HEK293T (cell line): ENCODE results near the gene AMIGO1.
A peak's percentile ranks its signal among the peaks of the same experiment; 100 is the strongest.

Experiments
- CTCF ChIA-PET: fragments of 350-600 bp; formaldehyde crosslinking; extraction: SDS; loops from one replicate; lab custom pipeline; 2021; ENCODE audit warnings: antibody characterized with exemption, inconsistent platforms; lab: Yijun Ruan, JAX
- POLR2A ChIA-PET: fragments of 350-600 bp; formaldehyde crosslinking; extraction: SDS; loops from one replicate; lab custom pipeline; 2020; ENCODE audit warnings: antibody characterized with exemption, inconsistent platforms; lab: Yijun Ruan, JAX
- DNase-seq: peaks from one replicate; pipeline ENCODE4 v3.0.0; 2012; ENCODE audit warnings: mixed read lengths; ENCODE audit errors: extremely low spot score
- ARNT ChIP-seq: fragments of 450-650 bp; IDR thresholded peaks from 2 replicates; pipeline ENCODE4 v1.6.1; 2017; ENCODE audit warnings: mild to moderate bottlenecking
- BHLHE40 ChIP-seq: fragments of 450-650 bp; IDR thresholded peaks from 2 replicates; pipeline ENCODE4 v1.6.1; 2016; ENCODE audit warnings: mild to moderate bottlenecking, moderate library complexity, borderline replicate concordance
- CTBP1 ChIP-seq: fragments of 450-650 bp; IDR thresholded peaks from 2 replicates; pipeline ENCODE4 v1.6.1; 2016; ENCODE audit warnings: borderline replicate concordance
- ELF4 ChIP-seq: fragments of 450-650 bp; IDR thresholded peaks from 2 replicates; pipeline ENCODE4 v1.6.1; 2017; ENCODE audit warnings: antibody characterized with exemption
- FOXA1 ChIP-seq: fragments of 450-650 bp; IDR thresholded peaks from 2 replicates; pipeline ENCODE4 v1.6.1; 2016; ENCODE audit warnings: mild to moderate bottlenecking
- FOXK2 ChIP-seq: fragments of 450-650 bp; IDR thresholded peaks from 2 replicates; pipeline ENCODE4 v1.6.1; 2016; ENCODE audit warnings: mild to moderate bottlenecking
- FOXM1 ChIP-seq: fragments of 450-650 bp; IDR thresholded peaks from 2 replicates; pipeline ENCODE4 v1.6.1; 2017; ENCODE audit warnings: mild to moderate bottlenecking, borderline replicate concordance
- HDGF ChIP-seq: fragments of 450-650 bp; IDR thresholded peaks from 2 replicates; pipeline ENCODE4 v1.6.1; 2017; ENCODE audit warnings: antibody characterized with exemption, borderline replicate concordance
- L3MBTL2 ChIP-seq: fragments of 450-650 bp; conservative IDR thresholded peaks from 2 replicates; pipeline ENCODE4 v1.6.1; 2016; ENCODE audit warnings: mild to moderate bottlenecking
- LEF1 ChIP-seq: fragments of 450-650 bp; IDR thresholded peaks from 2 replicates; pipeline ENCODE4 v1.6.1; 2017; ENCODE audit warnings: mild to moderate bottlenecking, borderline replicate concordance
- NFRKB ChIP-seq: fragments of 450-650 bp; IDR thresholded peaks from 2 replicates; pipeline ENCODE4 v1.6.1; 2016; ENCODE audit warnings: mild to moderate bottlenecking, moderate library complexity
- SP1 ChIP-seq: fragments of 450-650 bp; IDR thresholded peaks from 2 replicates; pipeline ENCODE4 v1.6.1; 2017
- SUZ12 ChIP-seq: fragments of 450-650 bp; IDR thresholded peaks from 2 replicates; pipeline ENCODE4 v1.6.1; 2016; ENCODE audit warnings: mild to moderate bottlenecking
- TARDBP ChIP-seq: fragments of 450-650 bp; IDR thresholded peaks from 2 replicates; pipeline ENCODE4 v1.6.1; 2016
- ZNF384 ChIP-seq: fragments of 450-650 bp; IDR thresholded peaks from 2 replicates; pipeline ENCODE4 v1.6.1; 2016
- TF ChIP-seq, protein P1 (sequence below): fragments of 450-650 bp; IDR thresholded peaks from 2 replicates; pipeline ENCODE4 v1.6.1; 2016

Gene AMIGO1

DNA sequence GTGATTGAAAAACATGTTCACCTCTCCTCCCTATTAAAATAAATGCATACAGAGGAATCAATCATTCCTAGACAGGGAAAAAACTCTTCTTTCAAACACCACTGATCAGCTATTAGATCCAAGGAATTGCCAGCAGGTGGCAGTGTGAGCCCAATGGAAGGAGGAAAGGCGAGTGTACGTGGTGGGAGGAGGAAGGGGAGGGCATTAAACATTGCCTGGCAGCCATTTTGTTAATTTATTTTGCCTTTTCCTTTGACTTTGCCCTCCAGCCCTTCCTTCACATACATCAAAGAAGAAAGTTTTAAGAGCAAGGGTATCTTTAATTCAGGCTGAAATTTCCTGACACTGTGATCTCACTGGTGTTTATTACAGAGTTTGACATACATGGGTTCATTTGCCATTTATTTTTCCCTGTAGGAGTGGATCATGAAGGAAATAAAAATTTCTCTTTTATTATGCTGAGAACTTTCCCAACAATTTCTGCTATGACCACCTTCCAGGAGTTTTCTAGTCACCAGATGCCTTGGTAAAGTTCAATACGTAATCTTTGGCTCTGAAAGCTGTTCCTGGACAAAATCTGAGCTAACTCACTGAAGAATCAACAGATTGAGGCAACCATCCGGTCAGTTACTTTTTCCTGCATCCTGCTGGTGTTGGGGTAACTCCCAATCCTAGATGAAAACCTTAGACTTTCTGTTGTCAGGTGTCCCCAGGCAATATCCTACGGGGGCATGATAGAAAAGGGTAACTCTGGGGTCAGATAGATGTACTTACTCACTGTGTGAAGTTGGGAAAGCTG, 37.0 kb upstream of the AMIGO1 start:
- TF ChIP-seq, protein P1, sequence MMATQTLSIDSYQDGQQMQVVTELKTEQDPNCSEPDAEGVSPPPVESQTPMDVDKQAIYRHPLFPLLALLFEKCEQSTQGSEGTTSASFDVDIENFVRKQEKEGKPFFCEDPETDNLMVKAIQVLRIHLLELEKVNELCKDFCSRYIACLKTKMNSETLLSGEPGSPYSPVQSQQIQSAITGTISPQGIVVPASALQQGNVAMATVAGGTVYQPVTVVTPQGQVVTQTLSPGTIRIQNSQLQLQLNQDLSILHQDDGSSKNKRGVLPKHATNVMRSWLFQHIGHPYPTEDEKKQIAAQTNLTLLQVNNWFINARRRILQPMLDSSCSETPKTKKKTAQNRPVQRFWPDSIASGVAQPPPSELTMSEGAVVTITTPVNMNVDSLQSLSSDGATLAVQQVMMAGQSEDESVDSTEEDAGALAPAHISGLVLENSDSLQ: peak; percentile 89
- TF ChIP-seq SUZ12: no peak
- DNase-seq: peak; percentile 93
- CTCF ChIA-PET: interaction anchor here (0.6 to 3.8 kb wide), 20 partner anchors 9 to 438 kb away, joined by 3 to 42 read pairs (median 4); partner anchors contain the start of genes AHCYL1 and GNAT2
- POLR2A ChIA-PET: interaction anchor here (0.6 to 1.9 kb wide), 8 partner anchors 9 to 228 kb away, joined by 3 to 15 read pairs (median 4); partner anchors contain the start of genes AMPD2 and GNAT2

DNA sequence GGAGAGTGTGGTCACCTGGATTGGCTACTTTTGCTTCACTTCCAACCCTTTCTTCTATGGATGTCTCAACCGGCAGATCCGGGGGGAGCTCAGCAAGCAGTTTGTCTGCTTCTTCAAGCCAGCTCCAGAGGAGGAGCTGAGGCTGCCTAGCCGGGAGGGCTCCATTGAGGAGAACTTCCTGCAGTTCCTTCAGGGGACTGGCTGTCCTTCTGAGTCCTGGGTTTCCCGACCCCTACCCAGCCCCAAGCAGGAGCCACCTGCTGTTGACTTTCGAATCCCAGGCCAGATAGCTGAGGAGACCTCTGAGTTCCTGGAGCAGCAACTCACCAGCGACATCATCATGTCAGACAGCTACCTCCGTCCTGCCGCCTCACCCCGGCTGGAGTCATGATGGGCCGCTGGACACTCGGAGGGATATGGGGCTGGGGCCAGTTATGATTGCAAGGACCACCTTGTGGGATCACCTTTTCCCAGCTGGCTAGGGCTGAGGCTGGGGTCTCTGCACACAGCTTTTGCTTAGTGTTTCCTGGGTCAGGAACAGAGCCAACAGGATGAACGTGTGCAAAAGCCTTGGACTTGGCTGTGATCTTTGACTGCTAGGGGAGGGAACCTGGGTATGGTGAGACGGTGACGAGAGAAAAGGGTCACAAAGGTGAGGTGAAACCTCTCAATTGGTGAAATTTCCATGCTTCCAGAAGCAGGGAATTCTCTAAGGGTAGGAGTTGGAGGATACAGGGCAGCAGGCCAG, 34.6 kb upstream of the AMIGO1 start:
- no peak for DNase-seq
- POLR2A ChIA-PET: interaction anchor here (1.2 kb wide), 1 partner anchor 96 kb away, joined by 3 read pairs; no protein-coding TSS in a partner anchor
- TF ChIP-seq LEF1 (no peak), HDGF (no peak), ARNT (no peak), BHLHE40 (no peak), FOXM1 (no peak), TARDBP (no peak), SP1 (no peak), L3MBTL2 (no peak), FOXA1 (no peak), NFRKB (no peak), FOXK2 (no peak), SUZ12 (no peak), ELF4 (no peak), ZNF384 (no peak), CTBP1 (no peak)
- TF ChIP-seq, protein P1: no peak
- CTCF ChIA-PET: interaction anchor here (0.6 to 3.8 kb wide), 7 partner anchors 12 to 936 kb away, joined by 3 to 42 read pairs (median 3); no protein-coding TSS in a partner anchor

DNA sequence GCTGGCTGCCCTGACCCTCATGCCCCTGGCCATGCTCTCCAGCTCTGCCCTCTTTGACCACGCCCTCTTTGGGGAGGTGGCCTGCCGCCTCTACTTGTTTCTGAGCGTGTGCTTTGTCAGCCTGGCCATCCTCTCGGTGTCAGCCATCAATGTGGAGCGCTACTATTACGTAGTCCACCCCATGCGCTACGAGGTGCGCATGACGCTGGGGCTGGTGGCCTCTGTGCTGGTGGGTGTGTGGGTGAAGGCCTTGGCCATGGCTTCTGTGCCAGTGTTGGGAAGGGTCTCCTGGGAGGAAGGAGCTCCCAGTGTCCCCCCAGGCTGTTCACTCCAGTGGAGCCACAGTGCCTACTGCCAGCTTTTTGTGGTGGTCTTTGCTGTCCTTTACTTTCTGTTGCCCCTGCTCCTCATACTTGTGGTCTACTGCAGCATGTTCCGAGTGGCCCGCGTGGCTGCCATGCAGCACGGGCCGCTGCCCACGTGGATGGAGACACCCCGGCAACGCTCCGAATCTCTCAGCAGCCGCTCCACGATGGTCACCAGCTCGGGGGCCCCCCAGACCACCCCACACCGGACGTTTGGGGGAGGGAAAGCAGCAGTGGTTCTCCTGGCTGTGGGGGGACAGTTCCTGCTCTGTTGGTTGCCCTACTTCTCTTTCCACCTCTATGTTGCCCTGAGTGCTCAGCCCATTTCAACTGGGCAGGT, 33.9 kb upstream of the AMIGO1 start:
- DNase-seq: no peak
- TF ChIP-seq FOXA1: no peak
- TF ChIP-seq L3MBTL2: no peak
- no peak for TF ChIP-seq FOXM1
- TF ChIP-seq, protein P1: no peak
- no peak for TF ChIP-seq LEF1
- no peak for TF ChIP-seq TARDBP
- TF ChIP-seq ELF4: no peak
- TF ChIP-seq NFRKB: no peak
- TF ChIP-seq HDGF: no peak
- no peak for TF ChIP-seq CTBP1
- TF ChIP-seq FOXK2: no peak
- TF ChIP-seq SP1: no peak
- TF ChIP-seq ZNF384: no peak
- ChIA-PET POLR2A (interaction anchor here (1.2 kb wide), 1 partner anchor 97 kb away, joined by 3 read pairs; no protein-coding TSS in a partner anchor), CTCF (interaction anchor here (0.6 to 3.8 kb wide), 6 partner anchors 11 to 936 kb away, joined by 3 to 42 read pairs (median 4); no protein-coding TSS in a partner anchor)

DNA sequence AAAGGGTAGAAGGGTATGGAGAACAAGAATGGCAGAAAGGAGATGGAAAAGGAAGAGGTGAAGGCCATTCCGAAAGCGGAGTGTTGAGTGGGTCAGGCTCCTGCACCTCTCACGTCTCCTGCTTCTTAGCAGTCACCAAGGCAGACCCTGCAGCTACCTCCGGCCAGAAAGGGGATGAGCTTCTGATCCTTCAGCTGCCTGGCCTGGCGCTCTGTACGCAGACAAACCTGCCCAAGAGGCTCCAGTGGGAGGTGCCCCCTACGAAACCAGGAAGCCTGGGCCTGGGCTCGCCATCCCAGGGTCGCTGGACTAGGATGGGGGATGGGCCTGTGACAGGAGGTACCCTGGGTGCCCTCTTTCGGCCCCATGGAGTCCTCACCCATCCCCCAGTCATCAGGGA, 33.1 kb upstream of the AMIGO1 start:
- TF ChIP-seq FOXM1 (no peak), FOXA1 (no peak), CTBP1 (no peak), TARDBP (no peak), SP1 (no peak), HDGF (no peak), FOXK2 (no peak), NFRKB (no peak), ZNF384 (no peak), ARNT (no peak), ELF4 (no peak), BHLHE40 (no peak), LEF1 (no peak)
- TF ChIP-seq, protein P1: no peak
- CTCF ChIA-PET: interaction anchor here (1.1 to 2.2 kb wide), 4 partner anchors 11 to 234 kb away, joined by 3 to 13 read pairs (median 7); no protein-coding TSS in a partner anchor
- no peak for DNase-seq
- POLR2A ChIA-PET: no interaction called here
